T-cell (primary cell): ENCODE measurements around the gene MINDY2. TPM values are rescaled to one million over a fixed set of nuclear protein-coding genes. Genes with fewer than 3 reads are reported as not detected.
A peak's percentile ranks its signal among the peaks of the same experiment; 100 is the strongest.

Source experiments
- ATAC-seq, 4 experiments: fragments of 200-7000 bp in 3 of 4; fragments of 150-1000 bp in 1 of 4; cut with Tn5 transposase; replicated peaks in 1 of 4; 1 replicate in 3 of 4; 2 replicates in 1 of 4; pipeline ENCODE4 v1.10.0; 2021; ENCODE audit warnings: moderate library complexity in 3 of 4, mild to moderate bottlenecking in 2 of 4, moderate number of reproducible peaks in 1 of 4
- CTCF ChIA-PET, 2 donors: fragments of 300-600 bp; sonication (Branson Sonifier 250); formaldehyde crosslinking; loops; one replicate each; lab custom pipeline; 2022; ENCODE audit warnings: antibody characterized with exemption in 2 of 2; lab: Charles Lee
- POLR2A ChIA-PET, 2 donors: fragments of 300-600 bp; sonication (Branson Sonifier 250); formaldehyde crosslinking; loops; one replicate each; lab custom pipeline; 2022; ENCODE audit warnings: antibody characterized with exemption in 2 of 2; lab: Charles Lee
- DNase-seq, 35 experiments: peaks; one replicate each; pipeline versions ENCODE4 v3.0.0 to v3.0.0-alpha.2; 2013 to 2023
- H3K27ac ChIP-seq: one replicate; pipeline ENCODE4 v1.5.1; 2013; ENCODE audit warnings: low read length
- H3K27me3 ChIP-seq, 2 experiments: replicated peaks in 1 of 2; 1 replicate in 1 of 2; 2 replicates in 1 of 2; pipeline versions ENCODE4 v1.6.1 to v1.7.0; 2013; ENCODE audit warnings: low read length in 1 of 2, mixed read lengths in 1 of 2; ENCODE audit not compliant: control insufficient read depth in 2 of 2, insufficient read depth in 2 of 2; ENCODE audit errors: extremely low read depth in 1 of 2
- H3K36me3 ChIP-seq, 2 donors: 1 replicate in 1 of 2; 2 replicates in 1 of 2; pipeline versions ENCODE4 v1.6.1 to v1.7.0; 2013; ENCODE audit warnings: low read length in 1 of 2; ENCODE audit not compliant: control insufficient read depth in 2 of 2, insufficient read depth in 1 of 2; ENCODE audit errors: extremely low read depth in 1 of 2
- H3K4me1 ChIP-seq, 2 experiments: 1 replicate in 1 of 2; 2 replicates in 1 of 2; pipeline versions ENCODE4 v1.6.1 to v1.7.0; 2013; ENCODE audit warnings: low read length in 2 of 2, mixed read lengths in 1 of 2; ENCODE audit not compliant: insufficient read depth in 2 of 2, control insufficient read depth in 1 of 2; ENCODE audit errors: extremely low read depth in 1 of 2
- H3K4me3 ChIP-seq, 2 donors: 1 replicate in 1 of 2; 2 replicates in 1 of 2; pipeline versions ENCODE4 v1.5.1 to v1.7.0; 2013; ENCODE audit warnings: mild to moderate bottlenecking in 2 of 2, low read length in 1 of 2, moderate library complexity in 1 of 2; ENCODE audit not compliant: control insufficient read depth in 1 of 2; ENCODE audit errors: extremely low read depth in 1 of 2
- H3K9me3 ChIP-seq: 2 replicates; pipeline ENCODE4 v1.7.0; 2013
- H3K27ac Mint-ChIP-seq, 2 donors: one replicate each; pipeline ENCODE4 v1.8.0; 2020 to 2021; ENCODE audit warnings: mild to moderate bottlenecking in 2 of 2, mixed read lengths in 2 of 2
- H3K27me3 Mint-ChIP-seq, 2 donors: one replicate each; pipeline ENCODE4 v1.8.0; 2021 to 2022; ENCODE audit warnings: mixed read lengths in 2 of 2
- H3K36me3 Mint-ChIP-seq: one replicate; pipeline ENCODE4 v1.8.0; 2021; ENCODE audit warnings: mixed read lengths
- H3K4me1 Mint-ChIP-seq, 3 donors: one replicate each; pipeline ENCODE4 v1.8.0; 2020 to 2022; ENCODE audit warnings: mixed read lengths in 3 of 3, mild to moderate bottlenecking in 1 of 3
- H3K4me3 Mint-ChIP-seq, 3 donors: one replicate each; pipeline ENCODE4 v1.8.0; 2020 to 2022; ENCODE audit warnings: mild to moderate bottlenecking in 3 of 3, mixed read lengths in 3 of 3, moderate library complexity in 3 of 3
- H3K9me3 Mint-ChIP-seq, 3 donors: one replicate each; pipeline ENCODE4 v1.8.0; 2020 to 2022; ENCODE audit warnings: mixed read lengths in 3 of 3
- WGBS: methylation state at CpG from one replicate; pipeline ENCODE4 v1.1.5; 2013; ENCODE audit warnings: missing lambda C conversion rate; ENCODE audit not compliant: insufficient coverage; 5-methylcytosine and 5-hydroxymethylcytosine counted together
- total RNA-seq, 35 experiments: library from RNA in 6 of 35; stranded (reverse) in 6 of 35; fragments of 120-200 nt in 1 of 35; gene quantifications; one replicate each; pipeline versions ENCODE4 v1.2.1 to v1.2.4 and lab custom pipeline; 2013 to 2026

MINDY2 gene
- total RNA-seq, 5 donors from 2014 or later (not counting 1 experiment from before 2014, with no cell fraction given), result 11.7 to 17.9 (median 15.9) TPM

DNA sequence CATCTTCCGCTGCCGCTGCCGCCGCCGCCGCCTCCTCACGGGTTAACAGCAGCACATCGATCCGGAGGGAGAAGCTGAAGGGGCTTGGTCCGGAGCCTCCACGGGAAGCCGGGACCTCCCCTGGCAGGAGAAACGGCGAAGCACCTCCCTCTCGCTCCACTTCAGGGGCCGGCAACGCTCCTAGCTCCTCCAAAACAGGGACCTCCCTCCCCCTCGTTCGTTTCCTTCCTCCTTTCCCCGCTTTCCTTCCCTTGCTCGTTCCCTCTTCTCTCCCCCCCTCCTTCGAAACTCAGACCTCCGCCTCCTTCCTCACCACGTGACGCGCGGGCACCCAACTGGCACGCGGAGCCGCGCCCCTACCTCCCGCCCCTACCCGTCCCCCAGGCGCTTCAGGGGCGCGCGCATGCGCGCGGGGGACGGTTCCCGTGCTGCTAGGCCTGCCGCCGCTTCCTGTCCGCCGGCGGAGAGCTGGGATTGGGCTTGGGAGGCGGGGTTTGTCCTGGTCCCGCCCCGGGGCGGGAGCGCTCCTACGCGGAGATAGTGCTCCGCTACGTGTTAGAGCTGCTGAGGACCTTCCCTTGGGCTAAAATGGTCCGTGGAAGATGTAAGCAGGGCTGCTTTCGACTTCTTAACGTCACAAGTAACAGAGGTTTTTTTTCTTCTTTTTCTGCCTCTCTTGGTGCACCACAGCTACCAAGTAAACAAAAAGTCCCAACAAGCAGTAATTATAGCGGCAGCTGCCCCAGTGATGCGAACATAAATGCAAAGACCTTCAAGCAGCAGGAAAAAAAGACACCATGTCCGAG lies 21.4 kb upstream of the MINDY2 start, which contains the start of gene ADAM10:
Gene ADAM10, minus strand, starts transcription at position 176 of the 806 bp plus-strand sequence. Its CDS starts 173 bp downstream, at position 3.
- Histone ChIP-seq H3K27ac (peak within 1 kb of the TSS; percentile 88), H3K36me3 (no peaks in the 10 kb centered on the region), H3K9me3 (no peaks in the 10 kb centered on the region), H3K4me1 (peaks cover 15 to 20% of the 10 kb centered on the region in 2 experiments), H3K4me3 (peak within 1 kb of the TSS; percentile 94 to 99), H3K27me3 (no peaks in the 10 kb centered on the region)
- CTCF ChIA-PET, result interaction anchor here (0.6 to 1.8 kb wide), 9 partner anchors 10 to 299 kb away, joined by 3 to 35 read pairs (median 3); partner anchors contain the start of gene MINDY2 (in 2 of the 2)
- no peaks in the 10 kb centered on the region for H3K9me3 Mint-ChIP-seq
- DNase-seq (peak; percentile 88 to 98 (median 97)), ATAC-seq (peak; percentile 93 to 95 (median 94))
- no peaks in the 10 kb centered on the region for H3K27me3 Mint-ChIP-seq
- peaks cover 39 to 43% (median 43%) of the 10 kb centered on the region in 3 donors for H3K4me1 Mint-ChIP-seq
- H3K4me3 Mint-ChIP-seq, result peak within 1 kb of the TSS; percentile 92 to 98 (median 93)
- H3K27ac Mint-ChIP-seq, result peak within 1 kb of the TSS; percentile 89 to 91
- WGBS, result under 1% methylated on average over 48 of the region's 62 CpGs
- POLR2A ChIA-PET, result interaction anchor here (0.6 to 2.6 kb wide), 10 partner anchors 17 to 1771 kb away, joined by 3 to 23 read pairs (median 4); partner anchors contain the start of gene MINDY2 (in 2 of the 2)
- H3K36me3 Mint-ChIP-seq, result peaks cover 4% of the 10 kb centered on the region

DNA sequence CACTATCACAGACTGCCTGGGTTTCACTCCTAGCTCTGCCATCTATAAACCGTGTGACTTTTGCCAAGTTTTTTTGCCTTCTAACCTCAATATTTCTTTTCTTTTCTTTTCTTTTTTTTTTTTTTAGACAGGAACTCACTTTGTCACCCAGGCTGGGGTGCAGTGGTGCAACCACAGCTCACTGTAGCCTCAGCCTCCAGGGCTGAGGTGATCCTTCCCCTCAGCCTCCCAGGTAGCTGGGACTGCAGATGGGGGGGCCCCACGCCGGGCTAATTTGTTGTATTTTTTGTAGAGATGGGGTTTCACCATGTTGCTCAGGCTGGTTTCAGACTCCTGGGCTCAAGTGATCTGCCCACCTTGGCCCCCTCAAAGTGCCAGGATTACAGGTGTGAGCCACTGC lies 18.4 kb upstream of the MINDY2 start:
- no peaks in the 10 kb centered on the region for H3K36me3 Mint-ChIP-seq

DNA sequence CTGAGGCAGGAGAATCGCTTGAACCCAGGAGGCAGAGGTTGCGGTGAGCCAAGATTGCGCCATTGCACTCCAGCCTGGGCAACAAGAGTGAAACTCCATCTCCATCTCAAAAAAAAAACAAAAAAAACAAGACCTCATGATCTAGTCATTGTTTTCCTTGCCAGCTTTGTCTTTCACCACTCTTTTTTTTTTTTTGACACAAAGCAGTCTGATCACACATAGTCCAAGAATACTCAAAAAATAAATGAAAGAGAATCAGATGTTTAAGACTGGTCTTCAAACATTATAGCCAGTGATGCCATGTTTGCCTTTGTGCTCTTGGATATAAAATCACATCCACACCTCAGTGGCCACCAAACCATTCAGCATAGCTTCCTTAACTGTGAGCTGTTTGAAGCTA lies 15.8 kb upstream of the MINDY2 start:
- Histone ChIP-seq H3K9me3 (no peaks in the 10 kb centered on the region), H3K4me3 (no peak overlapping the region), H3K4me1 (peaks cover 0 to 3% of the 10 kb centered on the region in 2 experiments), H3K27ac (no peak overlapping the region), H3K27me3 (peaks cover 0 to 8% of the 10 kb centered on the region in 2 experiments), H3K36me3 (no peaks in the 10 kb centered on the region)
- Mint-ChIP-seq H3K9me3 (no peaks in the 10 kb centered on the region), H3K36me3 (no peaks in the 10 kb centered on the region), H3K27ac (no peak overlapping the region), H3K4me1 (peaks cover 3 to 5% (median 4%) of the 10 kb centered on the region in 3 donors), H3K4me3 (no peak overlapping the region), H3K27me3 (no peaks in the 10 kb centered on the region)
- POLR2A ChIA-PET, result interaction anchor here (0.6 to 1.4 kb wide), 2 partner anchors 9 to 15 kb away, joined by 4 to 11 read pairs; partner anchors contain the start of gene MINDY2 (in 1 of the 2)
- no peak for DNase-seq
- CTCF ChIA-PET, result interaction anchor here (0.5 to 1.4 kb wide), 3 partner anchors 16 to 59 kb away, joined by 3 read pairs; partner anchors contain the start of gene MINDY2 (in 1 of the 2)
- WGBS, result no CpG with 5 or more reads among the region's 3 CpGs
- ATAC-seq, result no peak

More for the DNA sequence above, 18.4 kb upstream of the MINDY2 start:
- peaks cover 0 to 8% of the 10 kb centered on the region in 2 experiments for H3K27me3 ChIP-seq
- no peak overlapping the region for H3K27ac ChIP-seq
- Mint-ChIP-seq H3K4me1 (peaks cover 15 to 20% (median 19%) of the 10 kb centered on the region in 3 donors), H3K27ac (no peak overlapping the region), H3K4me3 (no peak overlapping the region), H3K27me3 (no peaks in the 10 kb centered on the region), H3K9me3 (no peaks in the 10 kb centered on the region)
- peaks cover 7 to 8% of the 10 kb centered on the region in 2 experiments for H3K4me1 ChIP-seq
- H3K36me3 ChIP-seq, result no peaks in the 10 kb centered on the region
- no peaks in the 10 kb centered on the region for H3K9me3 ChIP-seq
- ChIA-PET CTCF (interaction anchor here in 1 of 2 donors (0.5 to 1.0 kb wide), 2 partner anchors 17 to 18 kb away, joined by 3 to 4 read pairs; partner anchors contain the start of gene MINDY2), POLR2A (no interaction called here)
- DNase-seq, result no peak
- ATAC-seq, result no peak
- WGBS, result 29% methylated on average over 1 of the region's 3 CpGs
- no peak overlapping the region for H3K4me3 ChIP-seq

DNA sequence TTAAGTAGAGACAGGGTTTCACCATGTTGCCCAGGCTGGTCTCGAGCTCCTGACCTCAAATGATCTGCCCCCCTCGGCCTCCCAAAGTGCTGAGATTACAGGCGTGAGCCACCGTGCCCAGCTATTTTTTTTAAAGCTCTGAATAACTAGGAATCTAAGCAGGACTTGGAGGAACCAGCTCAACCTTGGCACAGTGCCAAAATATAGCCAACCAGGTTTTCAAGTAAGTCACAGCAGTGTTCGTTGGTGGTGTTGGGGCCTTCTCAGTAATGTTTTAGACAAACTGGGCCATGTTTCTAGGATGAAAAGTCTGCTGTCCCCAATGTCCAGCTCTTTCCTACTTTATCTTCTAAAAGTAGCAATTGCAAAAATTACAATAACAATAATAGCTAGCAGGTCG lies 15.1 kb upstream of the MINDY2 start:
- WGBS, result 81% methylated on average over 4 of the region's 6 CpGs
- H3K4me3 Mint-ChIP-seq, result no peak overlapping the region
- CTCF ChIA-PET, result interaction anchor here (0.5 to 1.4 kb wide), 4 partner anchors 15 to 573 kb away, joined by 3 to 6 read pairs (median 3); partner anchors contain the start of gene MINDY2 (in 1 of the 2)
- DNase-seq, result no peak
- H3K27me3 Mint-ChIP-seq, result no peaks in the 10 kb centered on the region
- ATAC-seq, result no peak
- H3K4me3 ChIP-seq, result no peak overlapping the region
- no peak overlapping the region for H3K27ac Mint-ChIP-seq
- peaks cover 0 to 8% of the 10 kb centered on the region in 2 experiments for H3K27me3 ChIP-seq
- H3K9me3 Mint-ChIP-seq, result no peaks in the 10 kb centered on the region
- no peaks in the 10 kb centered on the region for H3K9me3 ChIP-seq
- H3K36me3 ChIP-seq, result no peaks in the 10 kb centered on the region
- POLR2A ChIA-PET, result interaction anchor here in 1 of 2 donors (1.4 kb wide), 1 partner anchor 15 kb away, joined by 4 read pairs; the partner anchor contains the start of gene MINDY2
- H3K4me1 ChIP-seq, result no peaks in the 10 kb centered on the region
- no peaks in the 10 kb centered on the region for H3K4me1 Mint-ChIP-seq
- no peak overlapping the region for H3K27ac ChIP-seq
- H3K36me3 Mint-ChIP-seq, result no peaks in the 10 kb centered on the region

DNA sequence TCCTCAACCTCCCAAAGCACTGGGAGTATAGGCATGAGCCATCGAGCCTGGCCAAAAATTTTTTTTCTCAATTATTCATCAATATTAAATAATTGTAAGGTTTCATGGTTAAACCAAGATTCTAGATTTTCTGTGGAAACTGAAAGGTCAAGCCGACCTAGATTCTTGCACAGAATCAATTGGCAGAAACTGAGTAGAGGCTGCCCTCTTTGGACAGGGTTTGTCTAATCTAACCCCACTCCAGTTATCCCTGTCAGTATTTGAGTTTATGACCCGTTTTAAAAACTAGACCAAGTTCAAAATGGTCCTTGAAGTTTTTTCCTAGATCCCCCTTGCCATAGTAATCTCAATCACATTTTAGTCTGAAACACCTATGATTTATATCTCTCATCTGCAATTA lies 13.0 kb upstream of the MINDY2 start:
- no peaks in the 10 kb centered on the region for H3K4me1 ChIP-seq
- no CpG with 5 or more reads among the region's 3 CpGs for WGBS
- no peaks in the 10 kb centered on the region for H3K9me3 Mint-ChIP-seq
- H3K27ac ChIP-seq, result no peak overlapping the region
- POLR2A ChIA-PET, result no interaction called here
- DNase-seq, result no peak
- H3K27me3 Mint-ChIP-seq, result no peaks in the 10 kb centered on the region
- H3K27me3 ChIP-seq, result peaks cover 0 to 8% of the 10 kb centered on the region in 2 experiments
- no peaks in the 10 kb centered on the region for H3K36me3 Mint-ChIP-seq
- H3K4me3 Mint-ChIP-seq, result no peak overlapping the region
- H3K36me3 ChIP-seq, result no peaks in the 10 kb centered on the region
- CTCF ChIA-PET, result interaction anchor here in 1 of 2 donors (1.2 kb wide), 1 partner anchor 12 kb away, joined by 6 read pairs; the partner anchor contains the start of gene MINDY2
- H3K4me1 Mint-ChIP-seq, result no peaks in the 10 kb centered on the region
- no peak for ATAC-seq
- no peak overlapping the region for H3K4me3 ChIP-seq
- no peaks in the 10 kb centered on the region for H3K9me3 ChIP-seq
- no peak overlapping the region for H3K27ac Mint-ChIP-seq
